Heart left ventricle (tissue), 16 donors: ENCODE data around the gene LYRM4. TPM values are rescaled to one million over a fixed set of nuclear protein-coding genes. Genes with fewer than 3 reads are reported as not detected.
"Not testable (repeated sequence)": the region's sequence is repeated elsewhere in the genome, so short reads cannot be mapped to it uniquely, and the experiment has no call there.

Experiments
- ATAC-seq, 4 donors: fragments of 200-7000 bp; cut with Tn5 transposase; one replicate each; pipeline ENCODE4 v1.9.1; 2020 to 2022; ENCODE audit warnings: moderate library complexity in 4 of 4, mild to moderate bottlenecking in 3 of 4, moderate number of reproducible peaks in 1 of 4
- DNase-seq, 5 donors: peaks; one replicate each; pipeline ENCODE4 v3.0.0-alpha.2; 2020
- H3K27ac ChIP-seq, 12 donors: fragments of 200-600 bp; sonication (generic) in 4 of 12; one replicate each; pipeline versions ENCODE4 v1.5.0 to v1.8.0; 2016 to 2022; ENCODE audit warnings: mild to moderate bottlenecking in 2 of 12
- H3K27me3 ChIP-seq, 9 donors: fragments of 200-600 bp; sonication (generic) in 2 of 9; one replicate each; pipeline versions ENCODE4 v1.5.1 to v1.8.0; 2016 to 2022; ENCODE audit warnings: mild to moderate bottlenecking in 3 of 9
- H3K36me3 ChIP-seq, 9 donors: fragments of 200-600 bp; sonication (generic) in 2 of 9; one replicate each; pipeline versions ENCODE4 v1.5.0 to v1.8.0; 2018 to 2022; ENCODE audit warnings: mild to moderate bottlenecking in 2 of 9
- H3K4me1 ChIP-seq, 12 donors: fragments of 200-600 bp; sonication (generic) in 4 of 12; one replicate each; pipeline versions ENCODE4 v1.5.0 to v1.8.0; 2016 to 2022; ENCODE audit warnings: mild to moderate bottlenecking in 3 of 12
- H3K4me3 ChIP-seq, 12 donors: fragments of 200-600 bp; sonication (generic) in 4 of 12; one replicate each; pipeline versions ENCODE4 v1.5.0 to v1.8.0; 2017 to 2022; ENCODE audit warnings: mild to moderate bottlenecking in 9 of 12, moderate library complexity in 4 of 12
- H3K9me3 ChIP-seq, 12 donors: fragments of 200-600 bp; sonication (generic) in 4 of 12; one replicate each; pipeline versions ENCODE4 v1.5.0 to v1.8.0; 2016 to 2022; ENCODE audit warnings: mild to moderate bottlenecking in 1 of 12
- POLR2A ChIP-seq, 2 donors: fragments of 450-650 bp; IDR thresholded peaks; one replicate each; pipeline ENCODE4 v1.6.1; 2017; ENCODE audit warnings: antibody characterized with exemption in 2 of 2, mild to moderate bottlenecking in 2 of 2, moderate library complexity in 2 of 2
- WGBS, 4 donors: extraction: QIAGEN DNeasy Blood & Tissue Kit in 2 of 4; methylation state at CpG; one replicate each; pipeline versions ENCODE4 v1.1.5 to v1.1.7; 2013 to 2018; 5-methylcytosine and 5-hydroxymethylcytosine counted together
- intact Hi-C, 10 donors: fragments of 100-400 bp; cut with DNase I; formaldehyde crosslinking; loops; one replicate each; pipeline versions ENCODE4 v1.11.1 to v1.14.2; 2022
- polyA plus RNA-seq, 2 donors: library from polyadenylated mRNA; stranded (reverse); fragments of 200-250 nt; gene quantifications; one replicate each; pipeline ENCODE4 v1.2.3, GENCODE V29; 2013
- total RNA-seq, 9 donors: library from RNA; depleted of rRNA in 2 of 9; stranded (reverse); fragments of >200 nt in 2 of 9; fragmentation: NEBNext Ultra II Directional in 3 of 9; extraction: Animal tissue kit (Norgen Biotek cat#: 25700) in 3 of 9; gene quantifications; one replicate each; pipeline versions ENCODE4 v1.1.0 to v1.2.4, GENCODE V29; 2016 to 2023
- TF ChIP-seq, protein P1 (sequence below), 12 donors: fragments of 200-600 bp; sonication (generic) in 4 of 12; IDR thresholded peaks; one replicate each; pipeline versions ENCODE4 v1.5.0 to v1.8.0; 2018 to 2022; ENCODE audit warnings: antibody characterized with exemption in 12 of 12, mild to moderate bottlenecking in 5 of 12
- donor health status: ischemic (EF 13 %, LVEDD 7.1; RV severe dilation, severe dysfunction).
- donor health status: healthy with polysubstance abuse.
- donor health status: DM: no; HTN: yes; CAD: no.
- donor health status: DM: no; HTN: no; CAD: no.
- donor health status: ischemic (EF 25% LVEDD 6.9; RV normal size, moderate dysfunction).
- donor health status: ischemic (EF 25% LVEDD 5.7; RV mildly dilated, moderate dysfunction).
- donor health status: healthy.
- donor health status: DM: yes; HTN: yes; CAD: no.
- donor health status: ischemic (EF 35%, LVEDD 5.7; RV mildly dilated, moderate dysfunction).
- donor health status: nonischemic (EF 11% LVEDD 7.7; RV severe dilation, severe dysfunction).
- donor health status: DM: yes; HTN: yes; CAD: no.
- donor health status: PGD.
- donor health status: ischemic (EF 29% LVEDD 5.4; RV normal size, mild dysfunction).
- donor health status: nonischemic (EF 23%, LVEDD 6.1; RV moderate dilation, normal function).

The LYRM4 gene
- total and polyA plus RNA-seq, 11 donors, result 18.8 to 39.7 (median 21.3) TPM

DNA sequence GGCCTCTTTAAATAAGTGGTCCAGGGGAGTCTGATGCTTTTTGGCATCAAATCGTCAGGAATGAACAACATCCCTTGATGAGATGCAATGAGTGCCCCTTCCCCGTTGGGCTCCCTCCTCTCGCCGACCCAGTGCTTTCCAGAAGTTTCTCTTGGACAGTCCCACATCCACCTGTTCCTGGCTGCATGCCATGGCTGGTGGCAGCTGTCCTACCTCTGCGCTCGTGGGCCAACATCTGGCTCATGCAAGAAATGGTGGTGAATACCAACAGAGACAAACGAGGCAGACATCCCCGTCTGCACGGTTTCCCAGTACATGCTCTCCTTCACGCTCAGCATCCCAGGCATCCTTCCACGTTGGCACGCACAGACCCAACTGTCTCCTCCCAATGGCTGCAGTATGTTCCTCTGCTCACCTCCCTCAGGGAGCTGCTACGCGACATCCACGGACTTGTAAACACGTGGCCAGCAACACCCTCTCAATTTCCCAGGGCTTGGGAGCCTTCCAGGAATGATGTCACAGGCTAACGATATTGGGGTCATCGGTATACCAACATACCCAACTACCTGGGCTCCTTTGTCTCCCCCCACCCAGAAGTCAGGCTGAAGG is 138.1 kb downstream of the LYRM4 start:
- Histone ChIP-seq H3K27ac (no peak overlapping the region), H3K27me3 (no peaks in the 10 kb centered on the region), H3K36me3 (no peaks in the 10 kb centered on the region), H3K9me3 (no peaks in the 10 kb centered on the region), H3K4me1 (peaks cover 0 to 19% (median 0%) of the 10 kb centered on the region in 12 donors), H3K4me3 (no peak overlapping the region)
- intact Hi-C loops, result loop anchor here in 1 of 10 donors (5.0 kb wide), 1 partner anchor 40 kb away; no protein-coding TSS in a partner anchor
- DNase-seq (no peak), ATAC-seq (no peak)
- TF ChIP-seq, protein P1, sequence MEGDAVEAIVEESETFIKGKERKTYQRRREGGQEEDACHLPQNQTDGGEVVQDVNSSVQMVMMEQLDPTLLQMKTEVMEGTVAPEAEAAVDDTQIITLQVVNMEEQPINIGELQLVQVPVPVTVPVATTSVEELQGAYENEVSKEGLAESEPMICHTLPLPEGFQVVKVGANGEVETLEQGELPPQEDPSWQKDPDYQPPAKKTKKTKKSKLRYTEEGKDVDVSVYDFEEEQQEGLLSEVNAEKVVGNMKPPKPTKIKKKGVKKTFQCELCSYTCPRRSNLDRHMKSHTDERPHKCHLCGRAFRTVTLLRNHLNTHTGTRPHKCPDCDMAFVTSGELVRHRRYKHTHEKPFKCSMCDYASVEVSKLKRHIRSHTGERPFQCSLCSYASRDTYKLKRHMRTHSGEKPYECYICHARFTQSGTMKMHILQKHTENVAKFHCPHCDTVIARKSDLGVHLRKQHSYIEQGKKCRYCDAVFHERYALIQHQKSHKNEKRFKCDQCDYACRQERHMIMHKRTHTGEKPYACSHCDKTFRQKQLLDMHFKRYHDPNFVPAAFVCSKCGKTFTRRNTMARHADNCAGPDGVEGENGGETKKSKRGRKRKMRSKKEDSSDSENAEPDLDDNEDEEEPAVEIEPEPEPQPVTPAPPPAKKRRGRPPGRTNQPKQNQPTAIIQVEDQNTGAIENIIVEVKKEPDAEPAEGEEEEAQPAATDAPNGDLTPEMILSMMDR (IDR thresholded peaks at IDR 0.05), result no peak
- TF ChIP-seq POLR2A (IDR thresholded peaks at IDR 0.05), result no peak
- WGBS, 4 donors, result 82 to 88% (median 86%) methylated on average over 15 to 18 of the region's 18 CpGs

DNA sequence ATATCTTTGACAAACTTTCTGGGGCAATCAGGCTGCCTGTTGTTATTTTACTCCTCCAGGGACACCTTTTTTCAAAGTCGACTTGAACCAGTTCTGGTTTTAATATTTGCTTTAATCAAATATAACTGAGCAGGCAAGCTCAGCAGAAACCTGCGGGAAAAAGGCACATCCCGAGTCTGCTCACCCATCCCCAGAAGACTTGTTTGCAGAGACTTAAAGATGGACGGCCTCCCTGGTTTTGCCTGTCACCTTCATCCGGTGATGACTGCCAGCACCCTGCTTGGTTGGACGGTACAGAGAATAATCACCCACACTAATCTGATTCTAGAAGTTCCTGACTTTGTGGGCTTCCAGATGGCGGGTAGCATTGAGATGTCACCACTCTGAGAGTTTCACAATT is 138.8 kb downstream of the LYRM4 start:
- no peaks in the 10 kb centered on the region for H3K36me3 ChIP-seq
- intact Hi-C loops, result loop anchor here in 2 of 10 donors (1.0 to 5.0 kb wide), 2 partner anchors 40 to 63 kb away; no protein-coding TSS in a partner anchor
- ATAC-seq (no peak), DNase-seq (no peak)
- no peak overlapping the region for H3K4me3 ChIP-seq
- H3K27ac ChIP-seq, result peak overlapping the region in 4 of 12 donors; percentile 23 to 79 (median 49)
- 77 to 82% (median 82%) methylated on average over 7 of the region's 7 CpGs for WGBS, 4 donors
- H3K9me3 ChIP-seq, result no peaks in the 10 kb centered on the region
- no peaks in the 10 kb centered on the region for H3K27me3 ChIP-seq
- TF ChIP-seq POLR2A (IDR thresholded peaks at IDR 0.05), result no peak
- TF ChIP-seq, protein P1 (IDR thresholded peaks at IDR 0.05), result no peak
- peaks cover 0 to 19% (median 0%) of the 10 kb centered on the region in 12 donors for H3K4me1 ChIP-seq

DNA sequence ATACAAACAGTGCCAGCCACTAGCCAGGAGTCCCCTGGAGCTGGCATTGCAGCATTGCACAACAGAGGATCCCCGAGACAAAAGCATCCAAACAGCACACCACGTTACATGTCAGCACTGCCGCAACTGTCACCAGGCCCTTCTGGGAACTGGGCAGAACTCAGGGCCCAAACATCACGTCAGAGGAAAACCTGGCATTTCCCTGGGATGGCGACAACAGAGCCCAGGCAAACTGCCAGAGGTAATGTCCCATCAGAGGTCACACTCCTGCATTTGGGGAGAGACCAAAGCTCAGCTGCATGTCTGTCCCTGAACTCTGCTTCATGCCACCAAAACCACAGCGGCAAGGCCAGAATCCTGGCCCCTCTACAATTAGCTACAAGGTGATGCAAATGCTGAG is 139.3 kb downstream of the LYRM4 start:
- ATAC-seq (peak; percentile 63 to 97 (median 96)), DNase-seq (peak in 4 of 5 donors; percentile 65 to 90 (median 66))
- Histone ChIP-seq H3K27ac (peak overlapping the region in 5 of 12 donors; percentile 9 to 79 (median 53)), H3K9me3 (no peaks in the 10 kb centered on the region), H3K4me1 (peaks cover 0 to 19% (median 0%) of the 10 kb centered on the region in 12 donors), H3K27me3 (no peaks in the 10 kb centered on the region), H3K36me3 (no peaks in the 10 kb centered on the region), H3K4me3 (no peak overlapping the region)
- TF ChIP-seq, protein P1 (IDR thresholded peaks at IDR 0.05), result no peak
- TF ChIP-seq POLR2A (IDR thresholded peaks at IDR 0.05), result no peak
- 45 to 68% (median 49%) methylated on average over 5 to 6 of the region's 6 CpGs for WGBS, 4 donors
- intact Hi-C loops, result loop anchor here in 2 of 10 donors (1.0 to 5.0 kb wide), 2 partner anchors 39 to 62 kb away; no protein-coding TSS in a partner anchor

DNA sequence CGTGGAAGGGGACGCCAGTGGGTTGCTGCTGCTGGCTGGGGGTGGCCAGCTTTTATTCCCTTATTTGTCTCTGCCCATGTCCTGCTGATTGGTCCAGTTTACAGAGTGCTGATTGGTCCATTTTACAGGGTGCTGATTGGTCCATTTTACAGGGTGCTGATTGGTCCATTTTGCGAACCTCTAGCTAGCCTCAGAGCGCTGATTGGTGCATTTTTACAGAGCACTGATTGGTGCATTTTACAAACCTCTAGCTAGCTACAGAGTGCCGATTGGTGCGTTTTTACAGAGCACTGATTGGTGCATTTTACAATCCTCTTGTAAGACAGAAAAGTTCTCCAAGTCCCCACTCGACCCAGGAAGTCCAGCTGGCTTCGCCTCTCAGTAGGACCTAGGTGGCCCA is 140.2 kb downstream of the LYRM4 start:
- not testable (repeated sequence) for ATAC-seq, H3K4me3 ChIP-seq, H3K9me3 ChIP-seq, H3K36me3 ChIP-seq, H3K27me3 ChIP-seq, DNase-seq
- peak overlapping the region in 1 of 12 donors; percentile 69 for H3K27ac ChIP-seq
- 96 to 98% (median 97%) methylated on average over 8 of the region's 8 CpGs for WGBS, 4 donors
- intact Hi-C loops, result loop anchor here in 1 of 10 donors (5.0 kb wide), 1 partner anchor 38 kb away; no protein-coding TSS in a partner anchor
- H3K4me1 ChIP-seq, result peaks cover 0 to 19% (median 0%) of the 10 kb centered on the region in 12 donors
